HG02870 (cell line): ENCODE results near the gene IL3RA.
A peak's percentile ranks its signal among the peaks of the same experiment; 100 is the strongest.
"Not testable (repeated sequence)": the region's sequence is repeated elsewhere in the genome, so short reads cannot be mapped to it uniquely, and the experiment has no call there.

Experiments used
- ATAC-seq: cut with Tn5 transposase; IDR thresholded peaks from one replicate; pipeline ENCODE4 v1.9.1; 2021; ENCODE audit warnings: mild to moderate bottlenecking, moderate library complexity; ENCODE audit not compliant: unreplicated experiment

IL3RA gene

DNA sequence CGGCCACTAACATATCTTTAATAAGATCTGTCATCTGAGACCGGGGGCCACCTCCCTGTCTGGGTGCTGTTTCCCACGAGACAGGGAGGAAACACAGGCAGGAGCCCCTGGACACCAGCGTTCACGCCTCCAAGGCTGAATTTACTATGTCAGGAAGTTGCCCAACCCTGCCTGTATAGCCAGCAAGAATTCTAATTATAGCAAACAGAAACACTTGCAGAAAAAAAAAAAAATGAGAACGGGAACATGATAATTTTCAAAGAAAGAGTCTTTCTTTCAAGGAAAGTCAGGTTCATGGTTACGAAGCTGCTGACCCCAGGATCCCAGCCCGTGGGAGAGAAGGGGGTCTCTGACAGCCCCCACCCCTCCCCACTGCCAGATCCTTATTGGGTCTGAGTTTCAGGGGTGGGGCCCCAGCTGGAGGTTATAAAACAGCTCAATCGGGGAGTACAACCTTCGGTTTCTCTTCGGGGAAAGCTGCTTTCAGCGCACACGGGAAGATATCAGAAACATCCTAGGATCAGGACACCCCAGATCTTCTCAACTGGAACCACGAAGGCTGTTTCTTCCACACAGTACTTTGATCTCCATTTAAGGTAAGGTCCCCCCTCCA is at the start of gene IL3RA:
TSS of gene IL3RA (plus strand) at position 455 of the 613 bp plus-strand sequence. CDS start 4,981 bp downstream, outside the sequence.
- peak; percentile 42 for ATAC-seq

- no peak for ATAC-seq
These were observed 47.0 kb upstream of the IL3RA start for GRCh38 chrX:1289535-1289934.

DNA sequence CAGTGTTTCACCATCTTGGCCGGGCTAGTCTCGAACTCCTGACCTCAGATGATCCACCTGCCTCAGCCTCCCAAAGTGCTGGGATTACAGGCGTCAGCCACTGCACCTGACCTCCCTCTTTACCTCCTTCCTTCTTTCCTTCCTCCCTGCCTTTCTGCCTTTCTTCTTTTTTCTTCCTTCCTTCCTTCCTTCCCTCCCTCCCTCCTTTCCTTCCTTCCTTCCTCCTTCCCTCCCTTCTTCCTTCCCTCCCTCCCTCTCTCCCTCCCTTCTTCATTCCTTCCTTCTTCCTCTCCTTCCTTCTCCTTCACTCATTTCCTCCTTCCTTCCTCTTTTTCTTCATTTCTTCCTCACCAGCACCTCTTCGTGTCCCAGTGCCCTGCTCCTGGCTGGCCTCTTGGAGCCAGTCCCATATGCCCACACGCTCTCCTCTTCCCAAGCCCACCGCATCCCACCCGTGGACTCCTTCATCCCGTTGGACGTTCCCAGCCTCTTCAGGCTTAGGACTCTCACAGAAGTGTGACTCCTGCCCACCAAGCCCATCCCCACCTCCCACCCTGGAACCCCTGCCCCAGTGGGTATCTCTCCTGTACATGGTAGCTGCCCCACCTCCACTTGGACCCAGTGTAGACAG is 45.4 kb upstream of the IL3RA start:
- no peak for ATAC-seq

- ATAC-seq: no peak
These were observed 43.9 kb upstream of the IL3RA start for GRCh38 chrX:1292575-1293290.

DNA sequence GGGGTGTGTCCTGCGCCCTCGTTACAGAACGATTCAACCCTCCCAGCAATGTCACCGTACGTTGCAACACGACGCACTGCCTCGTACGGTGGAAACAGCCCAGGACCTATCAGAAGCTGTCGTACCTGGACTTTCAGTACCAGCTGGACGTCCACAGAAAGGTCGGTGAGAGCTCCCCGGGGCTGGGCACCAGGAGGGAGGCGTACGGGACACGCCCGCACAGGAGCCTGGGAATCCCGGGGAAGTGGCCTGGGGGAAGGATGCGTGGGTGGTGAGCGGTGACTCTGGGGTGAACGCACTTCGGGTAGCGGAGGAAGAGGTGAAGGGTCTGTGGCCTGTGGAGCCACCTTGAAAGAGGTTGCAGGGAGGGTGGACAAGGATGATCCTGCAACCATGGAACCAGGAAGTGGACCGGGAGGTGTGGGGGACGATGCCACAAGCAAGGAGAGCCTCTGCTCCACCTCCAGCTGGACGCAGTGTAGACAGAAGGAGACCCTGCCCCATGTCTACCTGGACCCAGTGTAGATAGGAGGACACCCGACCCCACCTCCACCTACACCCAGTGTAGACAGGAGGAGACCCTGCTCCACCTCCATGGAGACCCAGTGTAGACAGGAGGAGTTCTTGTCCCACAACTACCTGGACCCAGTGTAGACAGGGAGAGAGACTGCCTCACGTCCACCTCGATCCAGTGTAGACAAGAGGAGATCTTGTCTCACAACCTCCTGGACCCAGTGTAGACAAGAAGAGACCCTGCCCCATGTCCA is 42.1 kb upstream of the IL3RA start:
- ATAC-seq: no peak

DNA sequence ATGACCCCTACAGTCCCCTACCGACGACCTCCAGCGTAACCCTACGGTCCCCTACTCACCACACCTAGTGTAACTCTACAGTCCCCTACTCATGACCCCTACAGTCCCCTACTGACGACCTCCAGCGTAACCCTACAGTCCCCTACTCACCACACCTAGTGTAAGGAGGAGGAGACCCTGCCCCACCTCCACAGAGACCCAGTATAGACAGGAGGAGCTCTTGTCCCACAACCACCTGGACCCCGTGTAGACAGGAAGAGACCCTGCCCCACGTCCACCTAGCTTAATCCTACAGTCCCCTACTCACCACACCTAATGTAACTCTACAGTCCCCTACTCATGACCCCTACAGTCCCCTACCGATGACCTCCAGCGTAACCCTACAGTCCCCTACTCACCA is 41.0 kb upstream of the IL3RA start:
- ATAC-seq: no peak

- ATAC-seq: not testable (repeated sequence)
These were observed 39.0 kb upstream of the IL3RA start for GRCh38 chrX:1297591-1297990.

GRCh38 chrX:1300449-1300848 is 36.1 kb upstream of the IL3RA start:
- ATAC-seq: no peak

DNA sequence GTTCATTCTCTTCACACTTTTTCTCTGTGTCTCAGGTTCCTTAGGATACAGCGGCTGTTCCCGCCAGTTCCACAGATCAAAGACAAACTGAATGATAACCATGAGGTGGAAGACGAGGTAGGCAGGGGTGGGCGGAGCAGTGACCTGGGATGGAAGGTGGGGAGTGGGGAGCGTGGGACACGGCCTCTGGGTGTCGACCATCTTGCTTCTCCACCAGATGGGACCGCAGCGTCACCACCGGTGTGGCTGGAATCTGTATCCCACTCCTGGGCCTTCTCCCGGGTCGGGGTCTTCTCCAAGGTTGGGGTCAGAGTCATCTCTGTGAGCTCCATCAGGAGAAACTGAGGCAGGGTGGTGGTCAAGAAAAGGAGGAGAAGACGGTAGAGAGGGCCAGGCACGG is 31.2 kb upstream of the IL3RA start:
- ATAC-seq: no peak

GRCh38 chrX:1306909-1307625 is 29.5 kb upstream of the IL3RA start:
- no peak for ATAC-seq

DNA sequence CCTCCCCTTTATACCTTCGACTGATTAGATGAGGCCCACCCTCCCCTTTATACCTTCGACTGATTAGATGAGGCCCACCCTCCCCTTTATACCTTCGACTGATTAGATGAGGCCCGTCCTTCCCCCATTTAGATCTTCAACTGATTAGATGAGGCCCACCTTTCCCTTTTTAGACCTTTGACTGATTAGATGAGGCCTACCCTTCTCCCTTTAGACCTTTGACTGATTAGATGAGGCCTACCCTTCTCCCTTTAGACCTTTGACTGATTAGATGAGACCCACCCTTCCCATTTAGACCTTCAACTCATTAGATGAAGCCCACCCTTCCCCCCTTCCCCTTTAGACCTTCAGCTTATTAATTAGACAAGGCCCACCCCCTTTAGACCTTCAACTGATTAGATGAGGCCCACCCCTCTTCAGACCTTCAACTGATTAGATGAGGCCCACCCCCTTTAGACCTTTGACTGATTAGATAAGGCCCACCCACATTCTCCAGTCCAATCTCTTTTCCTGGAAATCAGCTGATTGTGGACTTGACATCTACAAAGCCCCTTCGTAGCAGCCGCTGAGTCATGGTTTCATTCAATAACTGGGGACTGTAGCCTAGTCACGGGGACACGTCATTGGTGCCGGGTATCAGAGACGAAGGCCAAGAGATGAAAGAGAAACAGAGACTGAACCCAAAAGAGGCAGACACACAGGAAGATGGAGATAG is 28.8 kb upstream of the IL3RA start:
- no peak for ATAC-seq

- no peak for ATAC-seq
These were observed 28.1 kb upstream of the IL3RA start for GRCh38 chrX:1308476-1308875.

- not testable (repeated sequence) for ATAC-seq
These were observed 27.7 kb upstream of the IL3RA start for GRCh38 chrX:1308917-1309316.

DNA sequence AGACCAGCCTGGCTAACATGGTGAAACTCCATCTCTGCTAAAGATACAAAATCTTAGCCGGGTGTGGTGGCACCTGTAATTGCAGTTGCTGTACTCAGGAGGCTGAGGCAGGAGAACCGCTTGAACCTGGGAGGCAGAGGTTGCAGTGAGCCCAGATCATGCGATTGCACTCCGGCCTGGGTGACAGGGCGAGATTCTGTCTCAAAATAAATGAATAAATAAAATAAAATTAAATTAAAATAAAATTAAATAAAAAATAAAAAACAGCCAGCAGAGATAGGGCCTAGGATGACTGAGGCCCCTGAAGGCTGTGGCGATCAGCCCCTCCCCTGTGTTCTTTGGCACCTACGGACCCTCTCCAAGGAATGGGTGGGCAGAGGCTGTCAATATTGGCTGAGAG is 22.8 kb upstream of the IL3RA start:
- ATAC-seq: no peak

- ATAC-seq: no peak
These were observed 20.1 kb upstream of the IL3RA start for GRCh38 chrX:1316527-1316926.

- no peak for ATAC-seq
These were observed 14.9 kb upstream of the IL3RA start for GRCh38 chrX:1321674-1322073.

GRCh38 chrX:1322393-1322792 is 14.2 kb upstream of the IL3RA start:
- ATAC-seq: no peak

- ATAC-seq: peak; percentile 59
These were observed 13.3 kb upstream of the IL3RA start for GRCh38 chrX:1323315-1323714.

DNA sequence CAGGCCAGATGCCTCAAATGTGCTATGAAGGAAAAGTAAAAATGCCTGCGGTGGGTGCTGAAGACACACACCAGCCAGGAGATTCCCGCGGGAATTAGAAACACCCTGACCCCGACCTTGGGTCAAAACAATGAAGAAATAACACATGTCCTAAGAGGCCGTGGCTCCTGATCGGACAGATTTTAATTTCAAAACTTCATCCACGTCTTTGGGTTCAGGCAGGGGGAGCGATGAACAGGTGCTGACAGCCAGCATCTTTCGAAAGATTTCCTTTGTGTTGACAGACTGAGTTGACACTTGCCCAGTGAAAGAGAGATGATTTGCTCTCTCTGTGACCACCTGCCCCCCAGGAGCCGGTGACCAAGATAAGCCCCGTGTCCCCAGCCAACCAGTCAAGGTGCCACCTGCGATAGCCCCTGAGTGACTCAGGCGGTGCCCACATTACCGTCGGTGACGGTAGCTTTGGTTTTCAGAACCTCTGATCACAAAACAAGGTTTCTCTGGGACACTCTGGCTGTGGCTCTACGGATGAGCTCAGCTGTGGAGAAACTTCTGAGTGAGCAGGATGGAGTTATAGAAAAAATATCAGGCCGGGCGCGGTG is 11.0 kb upstream of the IL3RA start:
- no peak for ATAC-seq
